Measurements from ENCODE around the gene FMNL3. TPM values are rescaled to one million over a fixed set of nuclear protein-coding genes. Genes with fewer than 3 reads are reported as not detected.

FMNL3 gene
- total and polyA plus RNA-seq, 7 experiments from 2014 or later = 10.4 to 40.4 (median 37.8) TPM

DNA sequence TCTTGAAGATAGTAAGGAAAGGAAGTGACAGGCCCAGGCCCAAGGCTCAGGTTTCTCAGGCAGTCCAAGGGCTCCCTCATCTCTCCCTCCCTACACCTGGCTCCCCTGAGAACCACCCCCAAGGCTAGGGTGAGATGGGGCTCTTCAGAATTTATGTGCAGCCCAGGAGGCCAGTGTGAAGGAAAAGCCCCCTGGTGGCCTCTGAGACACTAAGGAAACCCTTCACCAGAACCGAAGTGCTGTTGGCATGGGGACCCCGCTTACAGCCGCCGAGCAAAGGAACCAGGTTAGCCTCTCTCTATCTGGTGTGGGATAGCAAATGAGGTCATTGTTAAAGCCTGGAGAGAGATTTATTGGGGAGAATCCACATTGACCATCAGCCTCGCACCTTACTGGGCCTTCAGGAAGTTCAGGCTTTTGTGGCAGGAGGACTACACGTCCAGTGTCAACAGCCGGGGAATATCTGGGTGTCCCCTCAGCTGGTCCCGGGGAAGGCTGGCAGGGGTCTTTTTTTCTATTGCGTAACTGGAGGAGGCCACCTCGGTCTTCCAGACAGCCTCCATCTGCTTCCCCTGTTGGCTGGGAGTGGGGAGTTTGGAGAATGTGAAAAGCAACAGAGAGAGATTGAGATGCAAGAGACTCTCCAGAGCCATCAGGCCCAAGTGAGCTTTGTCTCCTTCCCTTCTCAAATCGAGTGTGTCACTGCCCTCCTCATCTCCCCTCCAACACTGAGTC, 119.9 kb downstream of the FMNL3 start:
- peaks cover 0 to 15% (median 2%) of the 10 kb centered on the region in 11 donors for H3K9me3 Mint-ChIP-seq
- no peaks in the 10 kb centered on the region for H3K9me3 ChIP-seq (ENCODE audit: control insufficient read depth in 2 of 3, low read length in 3 of 3)
- no peak overlapping the region for H3K27ac ChIP-seq (ENCODE audit: low read depth, low read length)
- H3K4me1 ChIP-seq (ENCODE audit: control insufficient read depth in 2 of 2, insufficient read depth in 2 of 2, low read length in 2 of 2) = no peaks in the 10 kb centered on the region
- H3K27me3 ChIP-seq (ENCODE audit: control insufficient read depth in 2 of 2, insufficient read depth in 2 of 2, low read length in 2 of 2) = no peaks in the 10 kb centered on the region
- H3K27ac Mint-ChIP-seq = no peak overlapping the region
- ChIA-PET POLR2A (no interaction called here), CTCF (no interaction called here)
- ATAC-seq (no peak), DNase-seq (no peak)
- H3K36me3 ChIP-seq (ENCODE audit: control insufficient read depth in 2 of 3, insufficient read depth in 3 of 3, low read length in 3 of 3) = peaks cover 0 to 19% (median 0%) of the 10 kb centered on the region in 3 experiments
- no peak overlapping the region for H3K4me3 ChIP-seq (ENCODE audit: low read length)
- H3K4me3 Mint-ChIP-seq = no peak overlapping the region
- intact Hi-C loops (cut with micrococcal nuclease) = no loop called here
- H3K36me3 Mint-ChIP-seq = peaks cover 0 to 41% (median 16%) of the 10 kb centered on the region in 5 donors
- peaks cover 0 to 12% (median 0%) of the 10 kb centered on the region in 7 donors for H3K4me1 Mint-ChIP-seq
- no peaks in the 10 kb centered on the region for H3K27me3 Mint-ChIP-seq

Other genes starting within 250 kb of the FMNL3 start
- 1 to 10 TPM in 4 of 5 experiments, under 1 TPM in 1; 0.99 to 5.3 (median 3.8) TPM for gene KCNH3, start 168.4 kb downstream of the FMNL3 start, total RNA-seq
- 1 to 10 TPM; 1.9 to 3.8 TPM for gene KCNH3, start 168.4 kb downstream of the FMNL3 start, polyA plus RNA-seq
- gene MCRS1, start 139.3 kb downstream of the FMNL3 start, total RNA-seq = 10 to 100 TPM; 70.0 to 85.2 (median 71.4) TPM
- gene MCRS1, start 139.3 kb downstream of the FMNL3 start, polyA plus RNA-seq = 10 to 100 TPM; 55.5 to 61.6 TPM
- 1 to 10 TPM in 1 of 5 experiments, under 1 TPM in 4; 0.24 to 1.1 (median 0.51) TPM for gene FAM186B, start 101.8 kb downstream of the FMNL3 start, total RNA-seq
- under 1 TPM; 0.13 to 0.26 TPM for gene FAM186B, start 101.8 kb downstream of the FMNL3 start, polyA plus RNA-seq
- 10 to 100 TPM in 4 of 5 experiments, 1 to 10 TPM in 1; 7.8 to 24.1 (median 12.1) TPM for gene PRPF40B, start 83.8 kb downstream of the FMNL3 start, total RNA-seq
- 1 to 10 TPM; 2.0 to 4.2 TPM for gene PRPF40B, start 83.8 kb downstream of the FMNL3 start, polyA plus RNA-seq
- 100 to 1,000 TPM; 307 to 432 (median 381) TPM for gene TMBIM6, start 34.2 kb upstream of the FMNL3 start, total RNA-seq
- 100 to 1,000 TPM; 835 to 916 TPM for gene TMBIM6, start 34.2 kb upstream of the FMNL3 start, polyA plus RNA-seq
- 10 to 100 TPM in 4 of 5 experiments, 1 to 10 TPM in 1; 4.3 to 27.5 (median 12.0) TPM for gene NCKAP5L, start 121.0 kb upstream of the FMNL3 start, total RNA-seq
- gene NCKAP5L, start 121.0 kb upstream of the FMNL3 start, polyA plus RNA-seq = 1 to 10 TPM; 1.8 to 5.4 TPM
- 10 to 100 TPM in 2 of 5 experiments, 1 to 10 TPM in 3; 3.7 to 17.4 (median 6.8) TPM for gene BCDIN3D, start 135.7 kb upstream of the FMNL3 start, total RNA-seq
- 1 to 10 TPM; 4.8 to 7.4 TPM for gene BCDIN3D, start 135.7 kb upstream of the FMNL3 start, polyA plus RNA-seq
- under 1 TPM in 2 of 5 experiments, not detected in 3; 0.22 to 0.85 TPM for gene FAIM2, start 196.5 kb upstream of the FMNL3 start, total RNA-seq
- gene FAIM2, start 196.5 kb upstream of the FMNL3 start, polyA plus RNA-seq = not detected
- not detected for gene AQP2, start 243.3 kb upstream of the FMNL3 start, total RNA-seq
- not detected for gene AQP2, start 243.3 kb upstream of the FMNL3 start, polyA plus RNA-seq